ENCODE data around the gene DBT. TPM values are rescaled to one million over a fixed set of nuclear protein-coding genes. Genes with fewer than 3 reads are reported as not detected.

Gene DBT
- total and polyA plus RNA-seq, 2 of the 13 experiments (the other 11 are each of a cell fraction or from before 2014, with no cell fraction given) = 3.3 to 10.2 TPM

DNA sequence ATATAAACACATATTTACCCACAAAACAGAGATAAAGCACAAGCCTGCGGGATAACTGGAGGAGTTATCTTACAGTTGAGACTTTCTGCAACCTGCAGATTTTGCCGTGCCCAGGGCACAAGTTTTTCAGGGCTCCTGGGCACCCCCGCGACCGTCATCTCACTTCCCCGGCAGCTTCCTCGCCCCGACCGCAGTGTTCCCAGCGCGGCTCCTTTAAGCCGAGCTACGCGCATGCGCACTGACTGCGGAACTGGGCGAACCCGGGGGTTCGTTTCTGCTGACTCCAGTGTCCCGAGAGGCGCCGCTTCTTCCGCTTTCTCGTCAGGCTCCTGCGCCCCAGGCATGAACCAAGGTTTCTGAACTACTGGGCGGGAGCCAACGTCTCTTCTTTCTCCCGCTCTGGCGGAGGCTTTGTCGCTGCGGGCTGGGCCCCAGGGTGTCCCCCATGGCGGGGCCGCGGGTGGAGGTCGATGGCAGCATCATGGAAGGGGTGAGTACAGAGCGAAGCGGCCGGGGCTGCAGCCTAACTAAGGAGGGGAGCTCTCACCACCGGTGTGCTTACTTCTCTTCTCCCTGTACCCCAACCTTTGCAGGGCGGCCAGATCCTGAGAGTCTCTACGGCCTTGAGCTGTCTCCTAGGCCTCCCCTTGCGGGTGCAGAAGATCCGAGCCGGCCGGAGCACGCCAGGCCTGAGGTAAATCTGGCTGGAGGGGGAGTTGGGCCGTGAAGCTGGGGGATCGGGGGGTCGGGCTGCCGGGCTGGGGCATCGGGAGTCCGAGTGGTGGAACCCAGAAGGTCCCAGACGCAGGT is 16.5 kb upstream of the DBT start, which contains the start of gene RTCA (continued):
- TF ChIP-seq, protein P1, sequence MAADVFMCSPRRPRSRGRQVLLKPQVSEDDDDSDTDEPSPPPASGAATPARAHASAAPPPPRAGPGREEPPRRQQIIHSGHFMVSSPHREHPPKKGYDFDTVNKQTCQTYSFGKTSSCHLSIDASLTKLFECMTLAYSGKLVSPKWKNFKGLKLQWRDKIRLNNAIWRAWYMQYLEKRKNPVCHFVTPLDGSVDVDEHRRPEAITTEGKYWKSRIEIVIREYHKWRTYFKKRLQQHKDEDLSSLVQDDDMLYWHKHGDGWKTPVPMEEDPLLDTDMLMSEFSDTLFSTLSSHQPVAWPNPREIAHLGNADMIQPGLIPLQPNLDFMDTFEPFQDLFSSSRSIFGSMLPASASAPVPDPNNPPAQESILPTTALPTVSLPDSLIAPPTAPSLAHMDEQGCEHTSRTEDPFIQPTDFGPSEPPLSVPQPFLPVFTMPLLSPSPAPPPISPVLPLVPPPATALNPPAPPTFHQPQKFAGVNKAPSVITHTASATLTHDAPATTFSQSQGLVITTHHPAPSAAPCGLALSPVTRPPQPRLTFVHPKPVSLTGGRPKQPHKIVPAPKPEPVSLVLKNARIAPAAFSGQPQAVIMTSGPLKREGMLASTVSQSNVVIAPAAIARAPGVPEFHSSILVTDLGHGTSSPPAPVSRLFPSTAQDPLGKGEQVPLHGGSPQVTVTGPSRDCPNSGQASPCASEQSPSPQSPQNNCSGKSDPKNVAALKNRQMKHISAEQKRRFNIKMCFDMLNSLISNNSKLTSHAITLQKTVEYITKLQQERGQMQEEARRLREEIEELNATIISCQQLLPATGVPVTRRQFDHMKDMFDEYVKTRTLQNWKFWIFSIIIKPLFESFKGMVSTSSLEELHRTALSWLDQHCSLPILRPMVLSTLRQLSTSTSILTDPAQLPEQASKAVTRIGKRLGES (CRISPR knock-in tag; IDR thresholded peaks at IDR 0.05; ENCODE audit: borderline replicate concordance) = 0 out of 2 replicates have a peak, but pooled peaks have one; percentile 62
- TF ChIP-seq ZSCAN30 (CRISPR knock-in tag; IDR thresholded peaks at IDR 0.05) (no peak), ZNF709 (CRISPR knock-in tag; IDR thresholded peaks at IDR 0.05) (peak; percentile 62; the same call in 1 of the 2 replicates), PBX3 (CRISPR knock-in tag; IDR thresholded peaks at IDR 0.05; ENCODE audit: borderline replicate concordance) (no peak; the same call in 1 of the 2 replicates), ZNF251 (CRISPR knock-in tag; IDR thresholded peaks at IDR 0.05) (no peak), RXRB (CRISPR knock-in tag; IDR thresholded peaks at IDR 0.05; ENCODE audit: borderline replicate concordance) (0 out of 2 replicates have a peak, but pooled peaks have one; percentile 42), HDAC1 (CRISPR knock-in tag; IDR thresholded peaks at IDR 0.05) (peak; percentile 80), RERE (CRISPR knock-in tag; IDR thresholded peaks at IDR 0.05; ENCODE audit: low read depth) (no peak), HOXA9 (CRISPR knock-in tag; IDR thresholded peaks at IDR 0.05; ENCODE audit: borderline replicate concordance) (no peak), JUN (CRISPR knock-in tag; IDR thresholded peaks at IDR 0.05) (no peak), SNAPC4 (CRISPR knock-in tag; IDR thresholded peaks at IDR 0.05) (peak; percentile 65; the same call in 1 of the 2 replicates), ZNF776 (CRISPR knock-in tag; IDR thresholded peaks at IDR 0.05) (no peak), CEBPB (IDR thresholded peaks at IDR 0.05; ENCODE audit: borderline replicate concordance, low read depth, low read length) (no peak)
